Uterus (tissue), 2 donors: ENCODE data around the gene RIN2.

Experiments
- POLR2A ChIP-seq, 2 donors: fragments of 450-650 bp; IDR thresholded peaks; one replicate each; pipeline ENCODE4 v1.6.1; 2016; ENCODE audit warnings: antibody characterized with exemption in 2 of 2, mild to moderate bottlenecking in 1 of 2, moderate library complexity in 1 of 2
- TF ChIP-seq, protein P1 (sequence below), 4 experiments: fragments of 200-600 bp in 2 of 4; fragments of 450-650 bp in 2 of 4; sonication (generic) in 2 of 4; IDR thresholded peaks; one replicate each; pipeline ENCODE4 v1.5.1; 2016 to 2019; ENCODE audit warnings: antibody characterized with exemption in 4 of 4, mild to moderate bottlenecking in 2 of 4, moderate library complexity in 1 of 4

GRCh38 chr20:19743640-19743995, 14.4 kb upstream of the RIN2 start:
- TF ChIP-seq, protein P1, sequence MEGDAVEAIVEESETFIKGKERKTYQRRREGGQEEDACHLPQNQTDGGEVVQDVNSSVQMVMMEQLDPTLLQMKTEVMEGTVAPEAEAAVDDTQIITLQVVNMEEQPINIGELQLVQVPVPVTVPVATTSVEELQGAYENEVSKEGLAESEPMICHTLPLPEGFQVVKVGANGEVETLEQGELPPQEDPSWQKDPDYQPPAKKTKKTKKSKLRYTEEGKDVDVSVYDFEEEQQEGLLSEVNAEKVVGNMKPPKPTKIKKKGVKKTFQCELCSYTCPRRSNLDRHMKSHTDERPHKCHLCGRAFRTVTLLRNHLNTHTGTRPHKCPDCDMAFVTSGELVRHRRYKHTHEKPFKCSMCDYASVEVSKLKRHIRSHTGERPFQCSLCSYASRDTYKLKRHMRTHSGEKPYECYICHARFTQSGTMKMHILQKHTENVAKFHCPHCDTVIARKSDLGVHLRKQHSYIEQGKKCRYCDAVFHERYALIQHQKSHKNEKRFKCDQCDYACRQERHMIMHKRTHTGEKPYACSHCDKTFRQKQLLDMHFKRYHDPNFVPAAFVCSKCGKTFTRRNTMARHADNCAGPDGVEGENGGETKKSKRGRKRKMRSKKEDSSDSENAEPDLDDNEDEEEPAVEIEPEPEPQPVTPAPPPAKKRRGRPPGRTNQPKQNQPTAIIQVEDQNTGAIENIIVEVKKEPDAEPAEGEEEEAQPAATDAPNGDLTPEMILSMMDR (IDR thresholded peaks at IDR 0.05) = no peak
- TF ChIP-seq POLR2A (IDR thresholded peaks at IDR 0.05) = no peak
